Large intestine (tissue), 3 donors: ENCODE data around the gene ZNF136. TPM values are rescaled to one million over a fixed set of nuclear protein-coding genes. Genes with fewer than 3 reads are reported as not detected.

Source experiments
- DNase-seq, 2 donors: peaks; one replicate each; pipeline versions ENCODE4 v3.0.0 to v3.0.0-alpha.2; 2013
- H3K27ac ChIP-seq: one replicate; pipeline ENCODE4 v1.5.1; 2013; ENCODE audit warnings: low read length
- H3K27me3 ChIP-seq: 2 replicates; pipeline ENCODE4 v1.6.1; 2013; ENCODE audit warnings: low read length; ENCODE audit not compliant: control insufficient read depth, insufficient read depth
- H3K36me3 ChIP-seq: 2 replicates; pipeline ENCODE4 v1.6.1; 2013; ENCODE audit warnings: low read length; ENCODE audit not compliant: control insufficient read depth, insufficient read depth
- H3K4me1 ChIP-seq: one replicate; pipeline ENCODE4 v1.6.1; 2013; ENCODE audit warnings: low read length; ENCODE audit not compliant: control insufficient read depth, insufficient read depth
- H3K4me3 ChIP-seq: one replicate; pipeline ENCODE4 v1.5.1; 2013; ENCODE audit warnings: low read length
- H3K9me3 ChIP-seq: one replicate; pipeline ENCODE4 v1.6.1; 2013; ENCODE audit warnings: mild to moderate bottlenecking, low read depth, low read length, moderate library complexity; ENCODE audit not compliant: control insufficient read depth
- WGBS: methylation state at CpG from one replicate; pipeline ENCODE4 v1.1.5; 2013; ENCODE audit warnings: low lambda C conversion rate; ENCODE audit not compliant: insufficient coverage; 5-methylcytosine and 5-hydroxymethylcytosine counted together
- polyA plus RNA-seq: library from polyadenylated mRNA; unstranded; fragments of 120-200 nt; gene quantifications from one replicate; pipeline ENCODE4 v1.2.1, GENCODE V29; 2013

The ZNF136 gene
- polyA plus RNA-seq, 1 donor, result 10.5 TPM

DNA sequence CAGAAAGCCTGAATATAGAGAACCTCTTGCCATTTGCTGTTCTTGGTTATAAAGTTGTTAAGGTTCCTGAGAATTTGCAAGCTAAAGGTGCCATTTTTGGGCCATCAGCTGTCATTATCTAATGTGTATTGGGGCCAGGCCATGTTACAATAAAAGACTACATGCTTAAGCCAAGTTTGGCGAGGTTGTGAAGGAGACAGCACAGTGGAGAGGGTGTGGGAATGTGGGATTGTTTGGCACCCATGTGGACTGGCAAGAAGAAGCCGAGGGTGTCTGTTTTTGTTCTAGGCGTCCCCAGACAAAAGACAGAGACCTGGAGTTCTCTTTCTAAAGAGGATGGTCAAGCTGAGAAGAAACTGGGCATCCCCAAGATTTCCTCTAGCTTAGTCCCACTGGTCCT, 67.1 kb downstream of the ZNF136 start:
- no peak for DNase-seq

DNA sequence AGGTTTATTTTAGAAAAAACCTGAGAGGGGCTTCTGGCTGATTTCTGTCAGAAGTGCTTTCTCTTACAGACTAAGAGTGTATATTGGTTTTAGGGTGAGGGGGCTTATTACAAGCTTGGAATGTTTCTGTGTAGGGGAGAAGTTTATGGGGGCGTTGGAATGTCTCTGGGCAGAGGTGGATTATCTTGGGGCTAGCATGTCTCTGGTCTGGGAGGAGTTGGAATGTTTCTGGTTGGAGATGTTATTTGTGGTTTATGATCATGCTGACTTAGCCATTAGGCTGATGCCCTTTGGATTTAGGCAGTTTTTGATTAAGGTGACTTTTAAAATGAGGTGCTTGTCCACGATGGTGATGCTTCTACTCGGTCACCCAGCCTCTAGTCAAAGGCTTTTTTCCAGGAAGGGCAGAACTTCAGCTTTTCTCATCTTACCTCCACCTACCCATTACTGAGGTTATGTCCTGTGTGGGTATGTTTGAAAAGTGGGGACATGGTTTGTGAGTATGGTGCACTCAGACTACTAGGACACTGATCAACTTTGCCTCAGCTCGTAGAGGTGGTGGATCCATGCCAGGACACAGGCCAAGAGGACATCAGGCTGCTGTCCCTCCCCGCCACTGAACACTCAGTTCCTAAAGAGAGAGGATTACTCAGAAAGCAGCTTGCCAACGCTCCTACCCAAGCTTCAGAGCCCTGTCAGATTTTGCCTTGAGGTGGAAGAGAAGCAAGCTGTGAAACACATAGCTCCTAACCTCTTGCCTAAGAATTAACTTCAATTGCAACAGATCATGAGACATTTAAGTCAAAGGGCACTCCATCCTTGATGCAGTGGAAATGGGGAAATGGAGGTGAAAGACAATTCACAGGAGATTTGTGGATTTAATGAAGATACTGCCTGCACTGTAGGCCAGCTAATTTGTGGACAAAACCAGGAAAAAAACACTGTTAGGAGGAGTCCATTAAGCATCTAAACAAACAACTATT, 68.1 kb downstream of the ZNF136 start:
- WGBS, result 83% methylated on average over 1 of the region's 6 CpGs
- H3K9me3 ChIP-seq, result peaks cover 22% of the 10 kb centered on the region
- no peak overlapping the region for H3K4me3 ChIP-seq
- H3K27ac ChIP-seq, result no peak overlapping the region
- H3K36me3 ChIP-seq, result peaks cover 16% of the 10 kb centered on the region
- no peaks in the 10 kb centered on the region for H3K27me3 ChIP-seq
- H3K4me1 ChIP-seq, result no peaks in the 10 kb centered on the region
- DNase-seq, result no peak

More for the DNA sequence above, 67.1 kb downstream of the ZNF136 start:
- H3K9me3 ChIP-seq, result peaks cover 18% of the 10 kb centered on the region
- H3K27me3 ChIP-seq, result no peaks in the 10 kb centered on the region
- H3K27ac ChIP-seq, result no peak overlapping the region
- H3K4me1 ChIP-seq, result no peaks in the 10 kb centered on the region
- no CpG with 5 or more reads among the region's 3 CpGs for WGBS
- H3K36me3 ChIP-seq, result peaks cover 19% of the 10 kb centered on the region
- no peak overlapping the region for H3K4me3 ChIP-seq

DNA sequence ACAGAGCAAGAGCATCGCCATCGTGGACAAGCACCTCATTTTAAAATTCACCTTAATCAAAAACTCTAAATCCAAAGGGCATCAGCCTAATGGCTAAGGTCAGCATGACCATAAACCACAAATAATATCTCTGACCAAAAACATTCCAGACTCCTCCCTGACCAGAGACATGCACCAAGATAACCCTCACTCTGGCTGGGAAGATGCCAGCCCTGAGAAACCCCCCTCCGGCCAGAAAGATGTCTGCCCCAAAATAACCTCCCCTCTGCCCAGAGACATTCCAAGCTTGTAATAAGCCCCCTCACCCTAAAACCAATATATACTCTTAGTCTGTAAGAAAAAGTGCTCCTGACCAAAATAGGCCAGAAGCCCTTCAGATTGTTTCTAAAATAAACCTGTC, 70.1 kb downstream of the ZNF136 start:
- no CpG with 5 or more reads among the region's 3 CpGs for WGBS
- Histone ChIP-seq H3K27ac (no peak overlapping the region), H3K36me3 (peaks cover 26% of the 10 kb centered on the region), H3K27me3 (no peaks in the 10 kb centered on the region), H3K4me3 (no peak overlapping the region), H3K4me1 (no peaks in the 10 kb centered on the region), H3K9me3 (peaks cover 27% of the 10 kb centered on the region)
- no peak for DNase-seq

- no peak for DNase-seq
- WGBS, result no CpG with 5 or more reads among the region's 37 CpGs
- Histone ChIP-seq H3K4me1 (no peaks in the 10 kb centered on the region), H3K36me3 (peaks cover 15% of the 10 kb centered on the region), H3K9me3 (peaks cover 24% of the 10 kb centered on the region), H3K27ac (no peak overlapping the region), H3K4me3 (no peak overlapping the region), H3K27me3 (no peaks in the 10 kb centered on the region)
Observed at GRCh38 chr19:12237143-12237839, 74.4 kb downstream of the ZNF136 start.

Other genes starting within 250 kb of the ZNF136 start
- 22.7 TPM for gene ZNF700, start 238.0 kb upstream of the ZNF136 start, polyA plus RNA-seq
- 4.4 TPM for gene ZNF763, start 198.1 kb upstream of the ZNF136 start, polyA plus RNA-seq
- gene ZNF433, start 127.4 kb upstream of the ZNF136 start, polyA plus RNA-seq, result 6.4 TPM
- gene ZNF878, start 110.1 kb upstream of the ZNF136 start, polyA plus RNA-seq, result 0.57 TPM
- gene ZNF844, start 98.4 kb upstream of the ZNF136 start, polyA plus RNA-seq, result 12.5 TPM
- 7.0 TPM for gene ZNF20, start 22.7 kb upstream of the ZNF136 start, polyA plus RNA-seq
- 3.5 TPM for gene ZNF625, start 6.4 kb upstream of the ZNF136 start, polyA plus RNA-seq
- gene ZNF44, start 131.8 kb downstream of the ZNF136 start, polyA plus RNA-seq, result 13.8 TPM
- 2.8 TPM for gene ZNF563, start 170.5 kb downstream of the ZNF136 start, polyA plus RNA-seq
- gene ZNF442, start 202.6 kb downstream of the ZNF136 start, polyA plus RNA-seq, result 2.2 TPM
- 7.3 TPM for gene ZNF799, start 238.2 kb downstream of the ZNF136 start, polyA plus RNA-seq